Measurements from ENCODE around the gene LGR6. TPM values are rescaled to one million over a fixed set of nuclear protein-coding genes. Genes with fewer than 3 reads are reported as not detected.
"Not testable (repeated sequence)": the region's sequence is repeated elsewhere in the genome, so short reads cannot be mapped to it uniquely, and the experiment has no call there.

Gene LGR6
- total RNA-seq, 1 donor from 2014 or later: 0.35 TPM

DNA sequence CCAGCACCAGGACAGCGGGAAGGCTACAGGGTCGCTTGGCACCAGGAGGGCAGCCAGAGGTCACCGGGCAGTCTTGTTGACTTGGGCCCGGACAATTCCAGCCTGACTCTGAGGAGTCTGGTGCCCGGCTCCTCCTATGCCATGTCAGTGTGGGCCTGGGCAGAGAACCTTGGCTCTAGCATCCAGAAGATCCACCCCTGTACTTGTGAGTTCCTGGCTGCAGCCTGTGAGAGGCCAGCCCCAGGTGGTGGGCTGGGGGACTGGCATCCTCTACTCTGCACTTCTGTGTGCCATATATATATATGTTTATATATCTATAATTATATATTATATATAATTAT, 21.6 kb upstream of the LGR6 start:
- no peak for DNase-seq (ENCODE audit: low spot score)

GRCh38 chr1:202173993-202174392, 19.6 kb upstream of the LGR6 start:
- no peak for DNase-seq (ENCODE audit: low spot score)

- no peak for DNase-seq (ENCODE audit: low spot score)
These were observed 16.4 kb upstream of the LGR6 start for GRCh38 chr1:202176949-202177927.

- no peak for DNase-seq (ENCODE audit: low spot score)
These were observed 13.5 kb upstream of the LGR6 start for GRCh38 chr1:202179828-202180750.

DNA sequence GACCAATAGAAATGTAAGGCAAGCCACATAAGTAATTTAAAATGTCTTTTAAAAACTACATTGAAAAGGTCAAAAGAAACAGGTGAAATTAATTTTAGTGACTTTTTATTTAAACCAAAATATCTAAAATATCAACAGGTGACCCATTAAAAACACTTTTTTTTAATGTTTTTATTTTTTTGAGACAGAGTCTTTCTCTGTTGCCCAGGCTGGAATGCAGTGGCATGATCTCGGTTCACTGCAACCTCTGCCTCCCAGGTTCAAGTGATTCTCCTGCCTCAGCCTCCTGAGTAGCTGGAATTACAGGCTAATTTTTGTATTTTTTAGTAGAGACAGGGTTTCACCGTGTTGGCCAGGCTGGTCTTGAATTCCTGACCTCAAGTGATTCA, 12.9 kb upstream of the LGR6 start:
- DNase-seq (ENCODE audit: low spot score): not testable (repeated sequence)

- DNase-seq (ENCODE audit: low spot score): no peak
These were observed 12.0 kb upstream of the LGR6 start for GRCh38 chr1:202181586-202181985.

GRCh38 chr1:202182040-202182877, 11.3 kb upstream of the LGR6 start:
- no peak for DNase-seq (ENCODE audit: low spot score)

- no peak for DNase-seq (ENCODE audit: low spot score)
These were observed 8.7 kb upstream of the LGR6 start for GRCh38 chr1:202184750-202185460.

GRCh38 chr1:202186327-202186726, 7.3 kb upstream of the LGR6 start:
- no peak for DNase-seq (ENCODE audit: low spot score)

DNA sequence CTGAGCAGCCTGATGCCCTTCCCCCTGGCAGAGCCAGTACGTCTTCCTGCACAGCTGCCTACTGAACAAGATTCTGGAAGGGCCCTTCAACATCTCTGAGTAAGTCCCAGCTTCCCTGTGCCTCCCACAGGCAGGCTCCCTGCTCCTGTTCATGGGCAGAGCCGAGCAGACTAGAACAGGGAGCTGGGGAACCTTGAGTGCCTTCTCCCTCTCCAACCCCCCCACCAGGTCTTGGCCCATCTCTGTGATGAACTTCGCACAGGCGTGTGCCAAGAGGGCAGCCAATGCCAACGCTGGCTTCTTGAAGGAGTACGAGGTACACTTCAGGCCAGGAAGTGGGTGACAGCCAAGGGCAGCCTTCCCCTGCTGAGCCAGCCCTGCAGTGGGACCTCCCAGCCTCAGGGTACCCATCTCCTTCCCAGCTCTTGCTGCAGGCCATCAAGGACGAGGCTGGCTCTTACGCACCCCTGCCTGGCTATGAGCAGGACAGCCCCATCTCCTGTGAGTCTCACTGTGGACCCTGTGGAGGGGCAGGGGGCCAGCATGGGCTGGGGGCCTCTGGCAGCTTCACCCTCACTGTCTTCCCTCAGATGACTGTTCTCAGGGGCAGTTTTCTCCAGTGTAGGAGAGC, 6.4 kb upstream of the LGR6 start:
- no peak for DNase-seq (ENCODE audit: low spot score)

- no peak for DNase-seq (ENCODE audit: low spot score)
These were observed 5.7 kb upstream of the LGR6 start for GRCh38 chr1:202187697-202188407.

- DNase-seq (ENCODE audit: low spot score): no peak
These were observed 4.4 kb upstream of the LGR6 start for GRCh38 chr1:202189001-202189790.

DNA sequence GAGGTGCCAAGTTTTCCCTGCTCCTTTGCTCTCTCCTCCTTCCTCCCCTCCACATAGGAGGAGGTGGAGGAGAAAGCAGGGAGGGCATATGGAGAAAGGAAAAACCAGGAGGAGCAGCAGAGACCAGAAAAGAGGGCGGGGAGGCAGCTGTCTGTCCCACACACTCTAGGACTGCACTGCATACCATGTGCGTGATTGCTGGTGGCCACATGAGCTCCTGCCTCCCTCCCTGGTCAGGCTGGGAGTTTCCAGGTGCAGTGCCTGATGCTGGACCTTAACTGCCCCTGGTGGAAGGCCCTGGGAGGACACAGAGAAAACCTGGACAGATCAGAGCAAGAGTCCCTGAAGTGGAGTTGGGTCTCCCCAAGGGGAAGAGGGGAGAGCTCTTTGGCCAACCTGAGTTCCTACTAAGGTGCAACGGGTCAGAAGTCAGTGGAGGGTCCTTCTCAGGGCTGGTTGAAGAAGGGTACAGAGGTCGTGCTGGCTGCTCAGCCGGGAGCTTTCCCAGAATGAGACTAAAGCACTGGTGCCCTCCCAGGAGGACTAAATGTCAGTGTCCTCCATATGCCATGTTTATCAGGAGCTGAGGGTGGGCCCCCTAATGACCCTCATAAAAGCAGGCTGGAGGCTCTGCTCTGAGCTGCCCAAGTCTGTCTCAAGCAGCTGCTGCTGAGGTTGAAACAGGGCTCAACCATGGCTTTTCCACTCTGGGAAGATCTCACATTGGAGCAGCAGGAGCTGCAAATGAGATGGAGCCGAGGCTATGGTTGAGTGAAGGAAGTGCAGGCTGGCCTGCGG, 3.5 kb upstream of the LGR6 start:
- DNase-seq (ENCODE audit: low spot score): no peak

GRCh38 chr1:202191391-202191790, 2.2 kb upstream of the LGR6 start:
- not testable (repeated sequence) for DNase-seq (ENCODE audit: low spot score)

DNA sequence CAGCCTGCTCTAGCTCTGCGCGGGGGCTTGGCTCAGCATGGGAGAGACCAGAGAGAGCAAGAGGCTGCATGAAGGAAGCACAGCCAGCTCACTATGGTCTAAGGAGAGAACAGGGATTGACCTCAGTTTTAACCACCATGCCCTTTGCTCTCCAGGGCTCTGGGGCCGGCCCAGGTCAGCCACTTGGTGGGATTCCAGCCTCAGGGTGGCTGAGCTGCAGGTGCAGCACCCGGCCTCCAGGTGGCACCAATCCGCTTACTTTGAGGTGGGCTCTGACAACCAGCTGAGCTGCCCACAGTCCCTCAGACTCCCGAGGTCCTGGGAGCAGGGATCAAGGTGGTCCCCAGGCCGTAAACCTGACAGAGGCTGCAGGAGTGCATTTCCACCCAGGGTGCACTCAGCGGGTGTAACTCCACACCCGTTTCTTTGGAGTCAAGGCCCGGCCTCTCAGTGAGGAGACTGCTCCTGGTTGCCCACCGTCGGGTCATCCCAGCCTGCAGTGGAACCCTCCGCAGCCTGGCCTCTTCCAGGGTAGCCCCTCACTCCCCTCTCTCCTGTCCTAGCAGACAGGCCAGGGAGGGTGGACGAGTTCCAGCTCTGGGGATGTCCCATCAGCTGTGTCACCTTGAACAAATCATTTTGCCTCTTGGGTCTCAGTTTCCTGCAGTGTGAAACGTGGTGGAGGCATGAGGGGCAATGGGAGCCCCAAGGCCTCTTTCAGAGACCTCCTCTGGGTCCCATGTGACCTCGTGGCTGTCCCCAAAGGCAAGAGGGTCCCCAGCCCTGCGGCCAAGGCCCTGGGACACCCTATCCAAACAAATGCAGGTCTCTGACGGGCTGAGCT, 607 bp upstream of the LGR6 start:
- no peak for DNase-seq (ENCODE audit: low spot score)

- no peak for DNase-seq (ENCODE audit: low spot score)
These were observed 689 bp downstream of the LGR6 start for GRCh38 chr1:202194328-202194648.

Data from mesenteric fat pad (tissue), 1 donor.